H1 (cell line): ENCODE data around the gene COA3. TPM values are rescaled to one million over a fixed set of nuclear protein-coding genes. Genes with fewer than 3 reads are reported as not detected.

Experiments
- CTCF ChIA-PET: fragments of 300-600 bp; sonication (Branson Sonifier 250); formaldehyde crosslinking; loops from one replicate; lab custom pipeline; 2021; ENCODE audit not compliant: partially characterized antibody; lab: Charles Lee
- POLR2A ChIA-PET: fragments of 300-600 bp; sonication (Branson Sonifier 250); formaldehyde crosslinking; loops from one replicate; lab custom pipeline; 2021; ENCODE audit warnings: inconsistent platforms; ENCODE audit not compliant: partially characterized antibody; lab: Charles Lee
- DNase-seq, 2 experiments: peaks; one replicate each; pipeline versions ENCODE4 v3.0.0 to v3.0.0-alpha.2; 2010 to 2022; ENCODE audit warnings: low spot score in 2 of 2, low read depth in 1 of 2, mixed read lengths in 1 of 2
- FAIRE-seq: peaks from 2 replicates; lab custom pipeline; 2011; peaks lifted over from hg19 to GRCh38; lab: Jason Lieb, UNC
- H2AFZ ChIP-seq: 2 replicates; pipeline ENCODE4 v1.8.1; 2012; ENCODE audit warnings: low read length, inconsistent platforms
- H2AK5ac ChIP-seq: 2 replicates; pipeline ENCODE4 v1.6.1; 2013; ENCODE audit warnings: low read depth, low read length
- H2BK120ac ChIP-seq: replicated peaks from 2 replicates; pipeline ENCODE3; 2013; ENCODE audit warnings: low read depth, low read length, inconsistent platforms
- H2BK12ac ChIP-seq: 2 replicates; pipeline ENCODE4 v1.6.1; 2013; ENCODE audit warnings: low read depth, low read length
- H2BK15ac ChIP-seq: 2 replicates; pipeline ENCODE4 v1.6.1; 2013; ENCODE audit warnings: low read length
- H2BK20ac ChIP-seq: 2 replicates; pipeline ENCODE4 v1.6.1; 2013; ENCODE audit warnings: low read length
- H2BK5ac ChIP-seq: 2 replicates; pipeline ENCODE4 v1.6.1; 2013; ENCODE audit warnings: low read depth, low read length
- H3K14ac ChIP-seq: 2 replicates; pipeline ENCODE4 v1.6.1; 2013; ENCODE audit warnings: inconsistent platforms; ENCODE audit not compliant: insufficient read length
- H3K18ac ChIP-seq: 2 replicates; pipeline ENCODE4 v1.6.1; 2013; ENCODE audit warnings: low read length; ENCODE audit errors: extremely low read depth
- H3K23ac ChIP-seq: 2 replicates; pipeline ENCODE4 v1.6.1; 2013; ENCODE audit warnings: inconsistent platforms; ENCODE audit not compliant: insufficient read length
- H3K23me2 ChIP-seq: 2 replicates; pipeline ENCODE4 v1.6.1; 2013; ENCODE audit warnings: low read depth, low read length
- H3K27ac ChIP-seq: 2 replicates; pipeline ENCODE4 v1.6.1; 2011; ENCODE audit warnings: low read depth, low read length, inconsistent platforms
- H3K27me3 ChIP-seq, 4 experiments: replicated peaks in 1 of 4; 1 replicate in 1 of 4; 2 replicates in 3 of 4; pipeline versions ENCODE4 v1.6.1 to v1.8.1; 2011 to 2013; ENCODE audit warnings: low read length in 3 of 4, mild to moderate bottlenecking in 3 of 4, inconsistent platforms in 2 of 4, mixed read lengths in 2 of 4, moderate library complexity in 1 of 4; ENCODE audit not compliant: control insufficient read depth in 3 of 4, insufficient read depth in 3 of 4; ENCODE audit errors: extremely low read depth in 1 of 4
- H3K36me3 ChIP-seq, 4 experiments: 2 replicates each; pipeline versions ENCODE4 v1.6.1 to v1.8.1; 2011 to 2013; ENCODE audit warnings: mild to moderate bottlenecking in 4 of 4, low read length in 3 of 4, moderate library complexity in 2 of 4, control low read depth in 1 of 4, inconsistent platforms in 1 of 4; ENCODE audit not compliant: insufficient read depth in 4 of 4, control insufficient read depth in 2 of 4
- H3K4ac ChIP-seq: replicated peaks from 2 replicates; pipeline ENCODE3; 2013; ENCODE audit warnings: low read length, low read depth, mixed read lengths, inconsistent platforms; ENCODE audit not compliant: insufficient read length
- H3K4me1 ChIP-seq, 4 experiments: replicated peaks in 1 of 4; 1 replicate in 1 of 4; 2 replicates in 3 of 4; pipeline versions ENCODE4 v1.6.1 to v1.8.1; 2011 to 2013; ENCODE audit warnings: low read length in 3 of 4, inconsistent platforms in 2 of 4, mixed read lengths in 1 of 4; ENCODE audit not compliant: insufficient read depth in 4 of 4, control insufficient read depth in 3 of 4
- H3K4me2 ChIP-seq, 2 experiments: 2 replicates each; pipeline versions ENCODE4 v1.6.1 to v1.8.1; 2011 to 2013; ENCODE audit warnings: low read depth in 2 of 2, low read length in 2 of 2, control low read depth in 1 of 2, inconsistent platforms in 1 of 2, mild to moderate bottlenecking in 1 of 2; ENCODE audit not compliant: insufficient read depth in 1 of 2
- H3K4me3 ChIP-seq, 4 experiments: fragments of 200-600, 300-600 bp in 1 of 4; sonication (generic), shearing (Covaris generic), sonication (Bioruptor Twin) in 1 of 4; 2 replicates each; pipeline versions ENCODE4 v1.5.1 to v1.8.1; 2011 to 2016; ENCODE audit warnings: low read length in 4 of 4, low read depth in 3 of 4, control low read depth in 2 of 4, inconsistent platforms in 2 of 4, mild to moderate bottlenecking in 2 of 4, mixed read lengths in 1 of 4, moderate library complexity in 1 of 4; ENCODE audit not compliant: insufficient read depth in 2 of 4; ENCODE audit errors: extremely low read depth in 1 of 4
- H3K56ac ChIP-seq: replicated peaks from 2 replicates; pipeline ENCODE3; 2013; ENCODE audit warnings: low read depth, mild to moderate bottlenecking, mixed read lengths, low read length, inconsistent platforms; ENCODE audit not compliant: insufficient read length
- H3K79me1 ChIP-seq: 2 replicates; pipeline ENCODE4 v1.6.1; 2013; ENCODE audit warnings: low read depth, low read length, control low read depth
- H3K79me2 ChIP-seq, 2 experiments: 2 replicates each; pipeline versions ENCODE4 v1.6.1 to v1.8.1; 2012 to 2013; ENCODE audit warnings: low read length in 2 of 2, mild to moderate bottlenecking in 2 of 2, inconsistent platforms in 1 of 2; ENCODE audit not compliant: insufficient read depth in 2 of 2, control insufficient read depth in 1 of 2
- H3K9ac ChIP-seq, 4 experiments: replicated peaks in 1 of 4; 1 replicate in 1 of 4; 2 replicates in 3 of 4; pipeline versions ENCODE4 v1.6.1 to v1.8.1; 2011 to 2013; ENCODE audit warnings: low read depth in 3 of 4, low read length in 3 of 4, control low read depth in 2 of 4, mild to moderate bottlenecking in 2 of 4, moderate library complexity in 2 of 4, inconsistent platforms in 1 of 4; ENCODE audit errors: extremely low read depth in 1 of 4
- H3K9me3 ChIP-seq, 2 experiments: 2 replicates each; pipeline versions ENCODE4 v1.6.1 to v1.8.1; 2012 to 2013; ENCODE audit warnings: mild to moderate bottlenecking in 2 of 2, moderate library complexity in 2 of 2, control low read depth in 1 of 2, inconsistent platforms in 1 of 2, low read depth in 1 of 2, low read length in 1 of 2, mixed read lengths in 1 of 2; ENCODE audit not compliant: insufficient read depth in 2 of 2
- H4K20me1 ChIP-seq, 2 experiments: replicated peaks in 1 of 2; 2 replicates each; pipeline versions ENCODE3 to v1.8.1; 2011 to 2013; ENCODE audit warnings: inconsistent platforms in 2 of 2, low read length in 2 of 2, mild to moderate bottlenecking in 1 of 2; ENCODE audit not compliant: insufficient read depth in 2 of 2, control insufficient read depth in 1 of 2
- H4K5ac ChIP-seq: 2 replicates; pipeline ENCODE4 v1.6.1; 2013; ENCODE audit warnings: low read length, low read depth, mixed read lengths, inconsistent platforms; ENCODE audit not compliant: insufficient read length
- H4K8ac ChIP-seq: 2 replicates; pipeline ENCODE4 v1.8.0; 2013; ENCODE audit warnings: mild to moderate bottlenecking, moderate library complexity, low read length, inconsistent platforms; ENCODE audit not compliant: insufficient read depth; ENCODE audit errors: extremely low read depth
- H4K91ac ChIP-seq: replicated peaks from 2 replicates; pipeline ENCODE3; 2013; ENCODE audit warnings: low read length, mixed read lengths, inconsistent platforms; ENCODE audit not compliant: insufficient read length
- ASH2L ChIP-seq: fragments of 200-600, 300-600 bp; sonication (generic); IDR thresholded peaks from one replicate; pipeline ENCODE4 v1.7.1; 2017; ENCODE audit warnings: low read length
- CHD1 ChIP-seq: IDR thresholded peaks from 2 replicates; pipeline ENCODE4 v1.6.1; 2012; ENCODE audit warnings: low read depth, low read length, improper control_type of control experiment
- CREB1 ChIP-seq: IDR thresholded peaks from 2 replicates; pipeline ENCODE4 v1.6.1; 2012; ENCODE audit warnings: inconsistent platforms
- JUN ChIP-seq: IDR thresholded peaks from 2 replicates; pipeline ENCODE4 v1.6.1; 2011; ENCODE audit warnings: low read depth, mild to moderate bottlenecking, improper control_type of control experiment, low read length
- JUND ChIP-seq: IDR thresholded peaks from 2 replicates; pipeline ENCODE4 v1.6.1; 2011; ENCODE audit warnings: mild to moderate bottlenecking, improper control_type of control experiment, low read length
- POLR2A ChIP-seq, 2 experiments: IDR thresholded peaks; 1 replicate in 1 of 2; 2 replicates in 1 of 2; pipeline ENCODE4 v1.6.1; 2011; ENCODE audit warnings: low read depth in 2 of 2, low read length in 2 of 2, mild to moderate bottlenecking in 2 of 2; ENCODE audit errors: control extremely low read depth in 1 of 2
- RAD21 ChIP-seq, 2 experiments: IDR thresholded peaks in 1 of 2; conservative IDR thresholded peaks in 1 of 2; 2 replicates each; pipeline ENCODE4 v1.6.1; 2011; ENCODE audit warnings: low read depth in 2 of 2, low read length in 2 of 2, improper control_type of control experiment in 1 of 2, inconsistent platforms in 1 of 2, mild to moderate bottlenecking in 1 of 2, moderate library complexity in 1 of 2
- RFX5 ChIP-seq: IDR thresholded peaks from 2 replicates; pipeline ENCODE4 v1.6.1; 2011; ENCODE audit warnings: low read depth, low read length, improper control_type of control experiment, borderline replicate concordance
- RXRA ChIP-seq: IDR thresholded peaks from 2 replicates; pipeline ENCODE4 v1.6.1; 2011; ENCODE audit warnings: low read depth, mild to moderate bottlenecking, low read length, moderate library complexity; ENCODE audit not compliant: insufficient read depth
- TAF1 ChIP-seq: IDR thresholded peaks from 2 replicates; pipeline ENCODE4 v1.6.1; 2011; ENCODE audit warnings: mild to moderate bottlenecking, low read depth, low read length
- TBP ChIP-seq: IDR thresholded peaks from 2 replicates; pipeline ENCODE4 v1.6.1; 2011; ENCODE audit warnings: low read depth, low read length, improper control_type of control experiment
- WGBS, 2 experiments: shearing (Covaris generic) in 1 of 2; methylation state at CpG; one replicate each; pipeline versions ENCODE4 v1.1.6 to v1.1.7; 2013 to 2015; ENCODE audit warnings: low lambda C conversion rate in 2 of 2, mixed read lengths in 2 of 2, inconsistent platforms in 1 of 2, low coverage in 1 of 2, missing lambda C conversion rate in 1 of 2; ENCODE audit not compliant: insufficient replicate concordance in 2 of 2, insufficient coverage in 1 of 2, insufficient read length in 1 of 2; ENCODE audit errors: extremely low coverage in 1 of 2, missing lambda C conversion rate in 1 of 2; 5-methylcytosine and 5-hydroxymethylcytosine counted together
- polyA plus RNA-seq, 7 experiments: library from polyadenylated mRNA; depleted of rRNA in 3 of 7; stranded (reverse) in 5 of 7; unstranded in 2 of 7; fragments of >200 nt in 5 of 7; fragments of 200-250 nt in 2 of 7; gene quantifications; 1 replicate in 5 of 7; 2 replicates in 1 of 7; 4 replicates in 1 of 7; pipeline versions ENCODE4 v1.2.1 to v1.2.3, GENCODE V29; 2011 to 2013; ENCODE audit warnings: missing spikeins in 2 of 7, mixed read lengths in 2 of 7
- total RNA-seq: library from RNA; stranded (reverse); fragmentation: NEBNext Ultra II Directional; extraction: Animal tissue kit (Norgen Biotek cat#: 25700); gene quantifications from 2 replicates; pipeline ENCODE4 v1.2.1, GENCODE V29; 2021
- TF ChIP-seq, protein P1 (sequence below), 3 experiments: IDR thresholded peaks; 1 replicate in 2 of 3; 2 replicates in 1 of 3; pipeline versions ENCODE4 v1.5.1 to v1.6.1; 2011; ENCODE audit warnings: low read length in 3 of 3, mild to moderate bottlenecking in 3 of 3, inconsistent platforms in 2 of 3, low read depth in 1 of 3, moderate library complexity in 1 of 3; ENCODE audit not compliant: insufficient read depth in 1 of 3; ENCODE audit errors: control extremely low read depth in 1 of 3

Gene COA3
- total and polyA plus RNA-seq, 2 of the 8 experiments (the other 6 are each of a cell fraction or from before 2014, with no cell fraction given): 68.4 to 143 TPM

DNA sequence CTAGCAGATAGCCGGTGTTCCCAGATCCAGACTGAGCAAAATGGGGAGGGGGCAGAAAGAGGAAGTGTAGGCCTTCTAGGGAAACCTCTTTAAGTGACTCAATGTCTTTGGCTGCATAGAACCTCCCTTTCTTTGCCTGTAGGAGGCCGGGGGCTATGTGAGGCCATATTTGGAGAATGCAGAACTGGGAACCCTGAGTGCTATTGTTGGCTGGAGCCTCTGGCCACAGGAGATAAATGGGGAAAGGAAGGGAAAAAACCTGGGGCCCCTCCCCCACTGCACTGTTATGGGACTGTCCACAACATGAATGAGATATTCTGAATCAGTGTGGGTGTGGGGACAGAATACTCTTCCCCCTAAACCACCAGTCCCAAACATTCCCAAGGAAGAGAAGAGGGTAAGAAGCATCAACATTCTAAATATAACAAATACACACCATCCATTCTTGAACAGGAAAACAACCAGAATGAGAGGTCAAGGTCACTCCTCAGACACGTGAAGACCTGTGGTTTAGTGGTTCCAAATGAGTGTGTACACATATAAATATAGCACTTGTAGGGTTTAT, 22.9 kb downstream of the COA3 start:
- no peak overlapping the region for H3K9ac ChIP-seq
- TF ChIP-seq JUND (no peak), JUN (no peak), ASH2L (no peak), RXRA (no peak), TBP (no peak), CREB1 (no peak), RFX5 (no peak), TAF1 (no peak), RAD21 (IDR thresholded peaks at IDR 0.05 in 1 of 2, conservative IDR thresholded peaks at IDR 0.05 in 1 of 2; ENCODE audit: low read depth in 2 of 2, low read length in 2 of 2) (no peak), CHD1 (no peak), POLR2A (IDR thresholded peaks at IDR 0.05; ENCODE audit: control extremely low read depth in 1 of 2, low read depth in 2 of 2, low read length in 2 of 2) (no peak)
- TF ChIP-seq, protein P1, sequence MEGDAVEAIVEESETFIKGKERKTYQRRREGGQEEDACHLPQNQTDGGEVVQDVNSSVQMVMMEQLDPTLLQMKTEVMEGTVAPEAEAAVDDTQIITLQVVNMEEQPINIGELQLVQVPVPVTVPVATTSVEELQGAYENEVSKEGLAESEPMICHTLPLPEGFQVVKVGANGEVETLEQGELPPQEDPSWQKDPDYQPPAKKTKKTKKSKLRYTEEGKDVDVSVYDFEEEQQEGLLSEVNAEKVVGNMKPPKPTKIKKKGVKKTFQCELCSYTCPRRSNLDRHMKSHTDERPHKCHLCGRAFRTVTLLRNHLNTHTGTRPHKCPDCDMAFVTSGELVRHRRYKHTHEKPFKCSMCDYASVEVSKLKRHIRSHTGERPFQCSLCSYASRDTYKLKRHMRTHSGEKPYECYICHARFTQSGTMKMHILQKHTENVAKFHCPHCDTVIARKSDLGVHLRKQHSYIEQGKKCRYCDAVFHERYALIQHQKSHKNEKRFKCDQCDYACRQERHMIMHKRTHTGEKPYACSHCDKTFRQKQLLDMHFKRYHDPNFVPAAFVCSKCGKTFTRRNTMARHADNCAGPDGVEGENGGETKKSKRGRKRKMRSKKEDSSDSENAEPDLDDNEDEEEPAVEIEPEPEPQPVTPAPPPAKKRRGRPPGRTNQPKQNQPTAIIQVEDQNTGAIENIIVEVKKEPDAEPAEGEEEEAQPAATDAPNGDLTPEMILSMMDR (IDR thresholded peaks at IDR 0.05; ENCODE audit: control extremely low read depth in 1 of 3, insufficient read depth in 1 of 3, low read depth in 1 of 3, low read length in 3 of 3): no peak

More for the DNA sequence above, 22.9 kb downstream of the COA3 start:
- H3K56ac ChIP-seq: no peak overlapping the region
- FAIRE-seq: no peak
- no peak overlapping the region for H3K27ac ChIP-seq
- H4K8ac ChIP-seq: no peak overlapping the region
- H2BK20ac ChIP-seq: no peak overlapping the region
- no peak overlapping the region for H3K18ac ChIP-seq
- no peak overlapping the region for H3K4me2 ChIP-seq
- peaks cover 0 to 4% (median 3%) of the 10 kb centered on the region in 4 experiments; a peak in 3 of 7 replicates for H3K4me1 ChIP-seq
- no peaks in the 10 kb centered on the region for H3K9me3 ChIP-seq
- no peak for DNase-seq
- no peak overlapping the region for H2BK15ac ChIP-seq
- H3K79me2 ChIP-seq: no peaks in the 10 kb centered on the region
- H3K36me3 ChIP-seq: peaks cover 7 to 23% (median 14%) of the 10 kb centered on the region in 4 experiments; a peak in 6 of 8 replicates
- H3K27me3 ChIP-seq: peaks cover 0 to under 1% (median 0%) of the 10 kb centered on the region in 4 experiments; a peak in 3 of 7 replicates
- ChIA-PET POLR2A (no interaction called here), CTCF (no interaction called here)
- no peak overlapping the region for H3K4ac ChIP-seq
- H2BK120ac ChIP-seq: no peak overlapping the region
- no peak overlapping the region for H3K4me3 ChIP-seq
- no peak overlapping the region for H2BK12ac ChIP-seq
- no peak overlapping the region for H3K23ac ChIP-seq
- H4K5ac ChIP-seq: no peak overlapping the region
- 88% methylated on average over 3 of the region's 3 CpGs; no CpG with 5 or more reads in 1 of the 2 experiments for WGBS, 2 experiments
- H3K79me1 ChIP-seq: 0 out of 2 replicates have a peak, but pooled peaks cover 4% of the 10 kb centered on the region
- no peak overlapping the region for H3K14ac ChIP-seq
- peaks cover 10% of the 10 kb centered on the region; the same call in 1 of the 2 replicates for H3K23me2 ChIP-seq
- no peak overlapping the region for H2AK5ac ChIP-seq
- H2AFZ ChIP-seq: no peak overlapping the region
- no peak overlapping the region for H2BK5ac ChIP-seq
- H4K91ac ChIP-seq: no peak overlapping the region
- no peaks in the 10 kb centered on the region for H4K20me1 ChIP-seq
